HepG2 (cell line): ENCODE data around the gene TRIP6. TPM values are rescaled to one million over a fixed set of nuclear protein-coding genes. Genes with fewer than 3 reads are reported as not detected.

Source experiments
- ATF7 ChIP-seq, 2 experiments: fragments of 450-650 bp in 1 of 2; sonication (generic) in 1 of 2; formaldehyde crosslinking in 1 of 2; IDR thresholded peaks; 2 replicates each; pipeline versions ENCODE4 v1.4.0 to v1.6.1; 2016 to 2020; ENCODE audit warnings: antibody characterized with exemption in 1 of 2, mild to moderate bottlenecking in 1 of 2, missing genetic modification reagents in 1 of 2
- HMGA1 ChIP-seq: sonication (generic); formaldehyde crosslinking; conservative IDR thresholded peaks from 2 replicates; pipeline ENCODE4 v1.4.0; 2020; ENCODE audit warnings: missing genetic modification reagents
- JDP2 ChIP-seq: sonication (generic); formaldehyde crosslinking; IDR thresholded peaks from 2 replicates; pipeline ENCODE4 v1.8.1; 2022; ENCODE audit warnings: missing genetic modification reagents, borderline replicate concordance
- MTF2 ChIP-seq: sonication (generic); formaldehyde crosslinking; IDR thresholded peaks from 2 replicates; pipeline ENCODE4 v1.5.0; 2020; ENCODE audit warnings: missing genetic modification reagents, borderline replicate concordance
- NFIB ChIP-seq: sonication (generic); formaldehyde crosslinking; IDR thresholded peaks from 2 replicates; pipeline ENCODE4 v1.9.0; 2021; ENCODE audit warnings: missing genetic modification reagents, mild to moderate bottlenecking, borderline replicate concordance
- NFKBIZ ChIP-seq: IDR thresholded peaks from 2 replicates; pipeline ENCODE4 v1.6.1; 2018; ENCODE audit warnings: missing genetic modification reagents, missing compliant biosample characterization
- PATZ1 ChIP-seq: sonication (generic); formaldehyde crosslinking; IDR thresholded peaks from 2 replicates; pipeline ENCODE4 v1.4.0; 2020; ENCODE audit warnings: missing genetic modification reagents
- SNAPC4 ChIP-seq: sonication (generic); formaldehyde crosslinking; IDR thresholded peaks from 2 replicates; pipeline ENCODE4 v1.4.0; 2020; ENCODE audit warnings: mild to moderate bottlenecking, missing genetic modification reagents
- TEAD3 ChIP-seq: optimal IDR thresholded peaks from 2 replicates; pipeline ENCODE3; 2016; ENCODE audit warnings: borderline replicate concordance
- TFDP1 ChIP-seq: IDR thresholded peaks from 2 replicates; pipeline ENCODE4 v1.6.1; 2016; ENCODE audit warnings: missing compliant biosample characterization, missing genetic modification reagents, borderline replicate concordance
- ZBTB10 ChIP-seq: sonication (generic); formaldehyde crosslinking; IDR thresholded peaks from 2 replicates; pipeline ENCODE4 v1.4.0; 2020; ENCODE audit warnings: missing genetic modification reagents, borderline replicate concordance
- ZIK1 ChIP-seq: sonication (generic); formaldehyde crosslinking; IDR thresholded peaks from 2 replicates; pipeline ENCODE4 v1.5.0; 2020; ENCODE audit warnings: mild to moderate bottlenecking, low read depth, missing genetic modification reagents, borderline replicate concordance
- ZMYM2 ChIP-seq: sonication (generic); formaldehyde crosslinking; IDR thresholded peaks from 2 replicates; pipeline ENCODE4 v1.8.0; 2022; ENCODE audit warnings: mild to moderate bottlenecking, missing genetic modification reagents
- ZNF10 ChIP-seq: sonication (generic); formaldehyde crosslinking; IDR thresholded peaks from 2 replicates; pipeline ENCODE4 v1.4.0; 2020; ENCODE audit warnings: mild to moderate bottlenecking, low read depth, missing genetic modification reagents, borderline replicate concordance
- ZNF260 ChIP-seq: sonication (generic); formaldehyde crosslinking; IDR thresholded peaks from 2 replicates; pipeline ENCODE4 v1.4.0; 2020; ENCODE audit warnings: missing genetic modification reagents, low read depth, mild to moderate bottlenecking, borderline replicate concordance
- ZNF761 ChIP-seq: sonication (generic); formaldehyde crosslinking; conservative IDR thresholded peaks from 2 replicates; pipeline ENCODE4 v1.4.0; 2020; ENCODE audit warnings: mild to moderate bottlenecking, missing genetic modification reagents
- polyA plus RNA-seq, 8 experiments: library from polyadenylated mRNA; depleted of rRNA in 3 of 8; stranded (reverse) in 7 of 8; unstranded in 1 of 8; fragments of >200 nt; fragmentation: Illumina TruSeq in 4 of 8; extraction: Trizol in 4 of 8; gene quantifications; 2 replicates each; pipeline versions ENCODE4 v1.2.1 to v1.2.3, GENCODE V29; 2011 to 2016; ENCODE audit warnings: low read depth in 4 of 8, missing spikeins in 1 of 8, mixed read lengths in 1 of 8; ENCODE audit not compliant: insufficient read depth in 1 of 8
- total RNA-seq, 5 experiments: library from RNA; depleted of rRNA; stranded (reverse); fragments of >200 nt; fragmentation: Illumina TruSeq; extraction: Trizol; gene quantifications; 2 replicates each; pipeline ENCODE4 v1.2.3, GENCODE V29; 2016; ENCODE audit warnings: low read depth in 1 of 5

The TRIP6 gene
- total and polyA plus RNA-seq, 2 of the 13 experiments (the other 11 are each of a cell fraction or from before 2014, with no cell fraction given) = 0.34 to 0.38 TPM

- TF ChIP-seq SNAPC4 (CRISPR knock-in tag) (no peak), ZNF260 (CRISPR knock-in tag) (no peak), ZNF10 (CRISPR knock-in tag) (no peak), ATF7 (IDR thresholded peaks at IDR 0.05) (peak; percentile 57; the same call in 1 of the 2 replicates), ATF7 (CRISPR knock-in tag; IDR thresholded peaks at IDR 0.05) (peak; percentile 65; the same call in 1 of the 2 replicates), ZIK1 (CRISPR knock-in tag) (no peak), TEAD3 (CRISPR knock-in tag) (no peak), ZNF761 (CRISPR knock-in tag) (no peak; the same call in 1 of the 2 replicates), ZMYM2 (CRISPR knock-in tag) (0 out of 2 replicates have a peak, but pooled peaks have one; percentile 16), PATZ1 (no peak), ZBTB10 (CRISPR knock-in tag) (no peak), NFIB (CRISPR knock-in tag) (0 out of 2 replicates have a peak, but pooled peaks have one; percentile 64), MTF2 (no peak; the same call in 1 of the 2 replicates), HMGA1 (CRISPR knock-in tag) (no peak), NFKBIZ (no peak), JDP2 (no peak), TFDP1 (no peak)
Observed at GRCh38 chr7:100895956-100896731, 29.0 kb downstream of the TRIP6 start (continued).
